ENCODE measurements around the gene CCDC92.
"Not testable (repeated sequence)": the region's sequence is repeated elsewhere in the genome, so short reads cannot be mapped to it uniquely, and the experiment has no call there.

CCDC92 gene

GRCh38 chr12:123936471-123936870 lies 36.2 kb downstream of the CCDC92 start:
- DNase-seq (ENCODE audit: low read depth) = no peak

DNA sequence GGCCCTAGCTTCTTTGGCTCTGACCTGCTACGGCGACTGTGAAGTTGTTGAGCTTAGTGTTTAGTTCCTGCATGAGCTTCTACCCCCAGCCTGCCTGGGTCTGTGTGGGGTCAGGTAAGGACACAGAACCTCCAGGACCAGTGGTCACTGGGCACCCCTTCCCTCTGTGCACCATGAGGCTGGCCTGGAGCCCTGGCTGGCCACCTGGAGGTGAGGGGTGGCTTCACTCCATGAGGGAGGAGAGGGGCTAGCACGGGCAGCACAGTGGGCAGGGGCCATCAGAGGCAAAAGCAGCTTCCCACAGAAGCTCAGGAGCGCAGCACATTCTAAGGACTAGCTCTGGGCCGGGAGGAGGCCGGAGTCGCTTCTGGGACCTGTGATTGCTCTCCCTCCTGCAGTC lies 36.7 kb downstream of the CCDC92 start:
- no peak for DNase-seq (ENCODE audit: low read depth)

GRCh38 chr12:123934829-123935228 lies 37.8 kb downstream of the CCDC92 start:
- DNase-seq (ENCODE audit: low read depth) = no peak

GRCh38 chr12:123934016-123934620 lies 38.5 kb downstream of the CCDC92 start:
- no peak for DNase-seq (ENCODE audit: low read depth)

- DNase-seq (ENCODE audit: low read depth) = no peak
Measured at GRCh38 chr12:123933214-123933613, 39.4 kb downstream of the CCDC92 start.

DNA sequence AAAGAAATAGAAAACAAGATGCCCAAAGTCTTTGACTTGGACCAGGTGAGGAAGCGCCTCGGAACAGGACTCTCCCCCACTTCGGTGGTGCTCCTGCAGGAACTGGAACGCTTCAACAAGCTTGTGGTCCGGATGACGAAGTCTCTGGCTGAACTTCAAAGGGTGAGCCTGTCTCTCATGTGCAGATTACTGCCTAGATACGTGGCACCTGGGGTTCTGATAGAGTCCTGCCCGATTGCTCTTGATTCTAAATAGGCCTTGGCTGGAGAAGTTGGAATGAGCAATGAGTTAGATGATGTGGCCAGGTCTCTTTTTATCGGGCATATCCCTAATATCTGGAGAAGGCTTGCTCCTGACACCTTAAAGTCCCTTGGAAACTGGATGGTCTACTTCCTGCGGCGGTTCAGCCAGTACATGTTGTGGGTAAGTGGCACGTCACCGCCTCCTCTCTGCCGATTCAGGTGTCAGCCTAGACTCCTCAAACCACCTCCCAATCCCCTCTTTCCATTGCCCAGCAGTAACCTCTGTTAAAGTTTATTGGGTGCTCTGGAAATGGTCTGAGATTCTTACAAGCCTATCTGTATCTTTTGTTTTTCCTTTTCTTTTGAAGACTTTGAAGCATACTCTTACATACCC lies 40.8 kb downstream of the CCDC92 start:
- DNase-seq (ENCODE audit: low read depth) = no peak

GRCh38 chr12:123929946-123930583 lies 42.6 kb downstream of the CCDC92 start:
- DNase-seq (ENCODE audit: low read depth) = no peak

DNA sequence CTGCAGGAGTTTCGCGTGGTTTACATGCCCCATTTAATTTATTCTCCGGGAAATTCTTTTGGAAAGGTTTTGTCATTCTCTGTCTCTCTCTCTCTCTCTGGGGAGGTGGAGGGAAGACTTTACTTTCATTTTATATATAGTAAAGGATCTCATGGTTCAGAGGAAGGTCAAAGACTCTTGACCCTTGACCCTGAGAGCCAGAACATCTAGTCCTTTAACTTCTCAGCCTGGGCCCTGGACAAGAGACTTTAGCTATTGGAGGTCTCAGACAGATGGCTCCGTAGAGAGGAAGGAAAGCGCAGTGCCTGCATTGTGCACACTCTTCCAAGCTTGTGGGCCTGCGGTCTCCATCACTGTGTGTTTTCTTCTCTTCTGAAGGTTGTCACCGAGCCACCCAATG lies 43.7 kb downstream of the CCDC92 start:
- no peak for DNase-seq (ENCODE audit: low read depth)

GRCh38 chr12:123928274-123928865 lies 44.3 kb downstream of the CCDC92 start:
- no peak for DNase-seq (ENCODE audit: low read depth)

- no peak for DNase-seq (ENCODE audit: low read depth)
Measured at GRCh38 chr12:123924539-123924938, 48.1 kb downstream of the CCDC92 start.

GRCh38 chr12:123923927-123924326 lies 48.7 kb downstream of the CCDC92 start:
- no peak for DNase-seq (ENCODE audit: low read depth)

DNA sequence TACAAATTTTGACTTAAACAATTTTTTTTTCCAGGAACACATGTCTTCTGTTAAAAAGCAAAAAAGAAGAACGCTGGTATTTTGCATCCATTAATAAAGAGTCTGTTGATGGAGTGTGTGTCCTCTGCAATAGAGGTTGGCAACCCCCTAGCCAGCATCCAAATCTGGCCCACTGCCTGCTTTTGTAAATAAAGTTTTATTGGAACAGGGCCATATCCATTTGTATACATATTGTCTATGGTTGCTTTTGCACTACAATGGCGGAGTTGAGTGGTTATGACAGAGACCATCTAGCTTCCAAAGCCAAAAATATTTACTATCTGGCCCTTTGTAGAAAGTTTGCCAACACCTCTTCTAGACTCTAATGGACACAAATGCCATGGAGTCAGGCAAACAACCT lies 49.6 kb downstream of the CCDC92 start:
- no peak for DNase-seq (ENCODE audit: low read depth)

GRCh38 chr12:123919980-123920360 lies 52.7 kb downstream of the CCDC92 start:
- no peak for DNase-seq (ENCODE audit: low read depth)

DNA sequence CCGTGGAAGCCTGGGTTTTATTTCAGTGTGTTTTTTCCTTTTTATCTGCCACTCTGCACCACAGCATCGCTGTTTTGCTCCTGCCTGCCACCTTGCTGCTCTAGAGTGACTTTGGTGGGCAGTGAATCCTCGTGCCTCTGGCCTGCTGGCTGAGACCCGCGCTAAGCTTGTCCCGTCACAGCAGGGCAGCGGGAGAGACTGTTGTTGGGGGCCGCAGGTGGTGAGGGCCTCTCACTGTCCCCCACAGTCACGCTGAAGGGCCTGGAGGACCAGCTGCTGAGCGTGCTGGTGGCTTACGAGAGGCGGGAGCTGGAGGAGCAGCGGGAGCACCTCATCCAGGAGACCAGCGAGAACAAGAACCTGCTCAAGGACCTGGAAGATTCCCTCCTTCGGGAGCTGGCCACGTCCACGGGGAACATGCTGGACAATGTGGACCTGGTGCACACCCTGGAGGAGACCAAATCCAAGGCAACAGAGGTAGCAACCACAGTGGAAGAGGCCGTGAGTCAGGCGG lies 55.2 kb downstream of the CCDC92 start:
- DNase-seq (ENCODE audit: low read depth) = no peak

GRCh38 chr12:123916729-123917128 lies 55.9 kb downstream of the CCDC92 start:
- DNase-seq (ENCODE audit: low read depth) = no peak

GRCh38 chr12:123914726-123915333 lies 57.8 kb downstream of the CCDC92 start:
- DNase-seq (ENCODE audit: low read depth) = no peak

DNA sequence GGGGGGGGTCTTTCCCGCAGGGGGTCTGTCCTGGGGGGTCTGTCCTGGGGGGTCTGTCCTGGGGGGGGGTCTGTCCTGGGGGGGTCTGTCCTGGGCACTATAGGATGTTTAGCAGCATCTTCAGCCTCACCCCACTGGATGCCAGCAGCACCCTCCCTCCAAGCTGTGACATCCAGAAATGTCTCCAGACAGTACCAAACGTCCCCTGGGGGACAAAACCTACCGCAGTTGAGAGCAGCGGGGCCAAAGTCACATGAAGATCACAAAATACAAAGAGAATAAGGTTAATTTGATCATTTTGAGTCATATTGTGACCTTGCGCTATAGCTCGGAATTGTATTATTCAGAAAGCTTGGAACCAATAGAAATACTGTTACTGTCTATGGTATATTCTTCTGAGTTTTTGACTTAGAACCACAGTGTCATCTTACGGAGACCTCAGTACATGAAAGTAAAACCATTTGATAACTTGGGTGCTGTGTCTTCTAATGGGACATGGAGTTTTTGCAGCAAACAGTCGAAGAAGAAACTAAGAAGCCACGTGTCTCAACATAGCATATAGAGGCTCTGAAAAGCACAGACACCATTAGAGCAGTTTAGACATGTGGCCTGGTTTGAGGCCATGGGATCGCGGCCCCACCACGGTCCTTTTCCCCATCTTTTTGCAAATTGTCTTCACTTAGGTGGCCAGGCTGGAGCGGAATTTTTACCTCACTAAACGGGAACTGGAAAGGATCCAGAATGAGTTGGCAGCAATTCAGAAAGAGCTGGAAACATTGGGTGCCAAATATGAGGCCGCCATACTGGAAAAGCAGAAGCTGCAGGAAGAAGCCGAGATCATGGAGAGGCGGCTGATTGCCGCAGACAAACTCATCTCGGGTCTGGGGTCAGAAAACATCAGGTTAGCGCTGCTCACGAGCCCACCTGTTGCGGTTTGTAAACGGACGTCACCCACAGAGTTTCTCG lies 59.9 kb downstream of the CCDC92 start:
- DNase-seq (ENCODE audit: low read depth) = no peak

DNA sequence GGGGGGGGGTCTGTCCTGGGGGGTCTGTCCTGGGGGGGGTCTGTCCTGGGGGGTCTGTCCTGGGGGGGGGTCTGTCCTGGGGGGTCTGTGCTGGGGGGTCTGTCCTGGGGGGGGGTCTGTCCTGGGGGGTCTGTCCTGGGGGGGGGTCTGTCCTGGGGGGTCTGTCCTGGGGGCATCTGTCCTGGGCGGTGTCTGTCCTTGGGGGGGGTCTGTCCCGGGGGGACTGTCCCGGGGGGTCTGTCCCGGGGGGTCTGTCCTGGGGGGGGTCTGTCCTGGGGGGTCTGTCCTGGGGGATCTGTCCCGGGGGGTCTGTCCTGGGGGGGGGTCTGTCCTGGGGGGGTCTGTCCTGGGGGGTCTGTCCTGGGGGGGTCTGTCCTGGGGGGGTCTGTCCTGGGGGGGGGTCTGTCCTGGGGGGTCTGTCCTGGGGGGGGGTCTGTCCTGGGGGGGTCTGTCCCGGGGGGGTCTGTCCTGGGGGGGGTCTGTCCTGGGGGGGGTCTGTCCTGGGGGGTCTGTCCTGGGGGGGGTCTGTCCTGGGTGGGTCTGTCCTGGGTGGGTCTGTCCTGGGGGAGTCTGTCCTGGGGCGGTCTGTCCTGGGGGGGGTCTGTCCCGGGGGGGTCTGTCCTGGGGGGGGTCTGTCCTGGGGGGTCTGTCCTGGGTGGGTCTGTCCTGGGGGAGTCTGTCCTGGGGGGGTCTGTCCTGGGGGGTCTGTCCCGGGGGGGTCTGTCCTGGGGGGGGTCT lies 60.8 kb downstream of the CCDC92 start:
- DNase-seq (ENCODE audit: low read depth) = not testable (repeated sequence)

GRCh38 chr12:123910761-123911193 lies 61.9 kb downstream of the CCDC92 start:
- no peak for DNase-seq (ENCODE audit: low read depth)

GRCh38 chr12:123910057-123910456 lies 62.6 kb downstream of the CCDC92 start:
- DNase-seq (ENCODE audit: low read depth) = no peak

Data from HS-27A (cell line).